ENCODE results near the gene TINCR. TPM values are rescaled to one million over a fixed set of nuclear protein-coding genes. Genes with fewer than 3 reads are reported as not detected.

Gene TINCR
- total and polyA plus RNA-seq, 2 donors (not counting 1 experiment from before 2014, with no cell fraction given): 0.42 to 0.54 TPM

DNA sequence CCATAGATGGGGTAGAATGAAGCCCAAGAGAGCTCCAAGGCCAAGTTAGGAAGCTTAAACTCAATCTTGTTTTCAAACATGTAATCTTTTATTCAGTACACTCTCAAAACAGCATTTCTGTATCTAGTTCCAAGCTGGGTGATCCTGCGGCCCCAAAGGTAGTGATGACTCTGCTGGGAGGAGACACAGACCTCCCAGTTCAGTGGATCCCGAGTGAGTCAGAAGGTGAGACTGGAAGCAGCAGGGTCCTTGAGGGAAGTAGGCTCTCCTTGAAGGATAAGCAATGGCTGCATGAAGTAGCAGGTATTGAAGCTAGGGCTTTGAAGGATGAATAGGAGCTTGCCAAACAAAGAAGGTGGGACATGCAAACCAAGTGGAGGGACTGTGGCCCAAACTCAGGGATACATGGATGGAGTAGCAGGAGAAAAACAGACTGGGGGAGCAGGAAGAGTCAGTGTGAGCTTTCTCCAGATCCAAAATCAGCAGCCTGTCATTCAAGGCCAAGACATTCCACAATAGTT, 9.6 kb downstream of the TINCR start:
- peaks cover 0 to 22% (median 0%) of the 10 kb centered on the region in 4 experiments for H3K27me3 ChIP-seq (replicated peaks in 1 of 4; ENCODE audit: control extremely low read depth in 1 of 4, control insufficient read depth in 3 of 4, insufficient read depth in 4 of 4, low read length in 3 of 4)
- no peak overlapping the region for H3K4me2 ChIP-seq (replicated peaks; ENCODE audit: low read depth, low read length, poor library complexity, severe bottlenecking)
- no peak for ATAC-seq (ENCODE audit: low read depth)
- H3K27ac ChIP-seq (ENCODE audit: low read length in 2 of 2): no peak overlapping the region
- peaks cover 0 to 31% (median 11%) of the 10 kb centered on the region in 3 donors for H3K9me3 ChIP-seq (ENCODE audit: control extremely low read depth in 1 of 3, control insufficient read depth in 2 of 3, insufficient read depth in 1 of 3, low read length in 2 of 3)
- H3K4me3 ChIP-seq (ENCODE audit: control extremely low read depth in 1 of 5, extremely low read depth in 1 of 5, insufficient read depth in 1 of 5, low read depth in 2 of 5, low read length in 4 of 5): no peak overlapping the region
- POLR2A ChIA-PET: no interaction called here
- TF ChIP-seq, protein P1, sequence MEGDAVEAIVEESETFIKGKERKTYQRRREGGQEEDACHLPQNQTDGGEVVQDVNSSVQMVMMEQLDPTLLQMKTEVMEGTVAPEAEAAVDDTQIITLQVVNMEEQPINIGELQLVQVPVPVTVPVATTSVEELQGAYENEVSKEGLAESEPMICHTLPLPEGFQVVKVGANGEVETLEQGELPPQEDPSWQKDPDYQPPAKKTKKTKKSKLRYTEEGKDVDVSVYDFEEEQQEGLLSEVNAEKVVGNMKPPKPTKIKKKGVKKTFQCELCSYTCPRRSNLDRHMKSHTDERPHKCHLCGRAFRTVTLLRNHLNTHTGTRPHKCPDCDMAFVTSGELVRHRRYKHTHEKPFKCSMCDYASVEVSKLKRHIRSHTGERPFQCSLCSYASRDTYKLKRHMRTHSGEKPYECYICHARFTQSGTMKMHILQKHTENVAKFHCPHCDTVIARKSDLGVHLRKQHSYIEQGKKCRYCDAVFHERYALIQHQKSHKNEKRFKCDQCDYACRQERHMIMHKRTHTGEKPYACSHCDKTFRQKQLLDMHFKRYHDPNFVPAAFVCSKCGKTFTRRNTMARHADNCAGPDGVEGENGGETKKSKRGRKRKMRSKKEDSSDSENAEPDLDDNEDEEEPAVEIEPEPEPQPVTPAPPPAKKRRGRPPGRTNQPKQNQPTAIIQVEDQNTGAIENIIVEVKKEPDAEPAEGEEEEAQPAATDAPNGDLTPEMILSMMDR (IDR thresholded peaks at IDR 0.05): no peak
- no peak for TF ChIP-seq EZH2 (IDR thresholded peaks at IDR 0.05; ENCODE audit: borderline replicate concordance, insufficient read depth, low read depth, low read length, poor library complexity, severe bottlenecking)
- no peak overlapping the region for H3K4me3 Mint-ChIP-seq
- intact Hi-C loops (cut with micrococcal nuclease): no loop called here
- H3K27ac Mint-ChIP-seq: no peak overlapping the region
- H3K79me2 ChIP-seq (ENCODE audit: control insufficient read depth, insufficient read depth, low read length): no peaks in the 10 kb centered on the region
- no peaks in the 10 kb centered on the region for H3K4me1 ChIP-seq (ENCODE audit: control insufficient read depth in 2 of 2, insufficient read depth in 2 of 2, low read length in 2 of 2)
- H3K4me1 Mint-ChIP-seq: no peaks in the 10 kb centered on the region
- WGBS (ENCODE audit: insufficient coverage): 83% methylated on average over 2 of the region's 2 CpGs
- H3K9me3 Mint-ChIP-seq (ENCODE audit: insufficient read depth): peaks cover 7% of the 10 kb centered on the region
- H3K36me3 ChIP-seq (replicated peaks in 1 of 2; ENCODE audit: control extremely low read depth in 1 of 2, control insufficient read depth in 1 of 2, extremely low read depth in 1 of 2, insufficient read depth in 2 of 2, low read length in 1 of 2): no peaks in the 10 kb centered on the region
- CTCF ChIA-PET: no interaction called here
- peaks cover 32% of the 10 kb centered on the region for H3K27me3 Mint-ChIP-seq
- DNase-seq: no peak
- H2AFZ ChIP-seq (ENCODE audit: insufficient read depth, low read depth, low read length, poor library complexity, severe bottlenecking): no peak overlapping the region
- H4K20me1 ChIP-seq (ENCODE audit: control insufficient read depth, insufficient read depth, low read length, poor library complexity, severe bottlenecking): no peaks in the 10 kb centered on the region
- no peak overlapping the region for H3K9ac ChIP-seq (ENCODE audit: low read length)

DNA sequence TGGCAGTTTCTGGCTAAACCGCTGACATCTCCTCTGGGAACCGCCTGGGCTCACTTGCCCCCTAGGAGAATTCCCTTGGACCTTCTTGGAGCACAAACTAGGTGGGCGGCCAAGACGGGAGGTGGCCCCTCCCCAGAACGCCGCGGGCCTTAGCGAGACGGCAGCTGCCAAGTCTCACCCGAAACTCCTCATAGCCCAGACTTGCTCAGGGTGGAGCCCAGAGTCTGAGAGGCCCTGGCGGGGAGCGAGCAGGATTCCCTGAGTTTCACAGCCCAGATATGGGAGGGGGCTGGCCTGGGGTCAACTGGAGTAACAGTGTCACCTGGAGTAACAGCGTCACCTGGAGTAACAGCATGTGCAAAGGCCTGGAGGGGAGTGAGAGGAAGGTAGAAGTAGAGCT, 10.1 kb downstream of the TINCR start:
- Histone ChIP-seq H3K4me1 (ENCODE audit: control insufficient read depth in 2 of 2, insufficient read depth in 2 of 2, low read length in 2 of 2) (no peaks in the 10 kb centered on the region), H3K9ac (ENCODE audit: low read length) (no peak overlapping the region), H3K27me3 (replicated peaks in 1 of 4; ENCODE audit: control extremely low read depth in 1 of 4, control insufficient read depth in 3 of 4, insufficient read depth in 4 of 4, low read length in 3 of 4) (peaks cover 0 to 18% (median 0%) of the 10 kb centered on the region in 4 experiments), H2AFZ (ENCODE audit: insufficient read depth, low read depth, low read length, poor library complexity, severe bottlenecking) (no peak overlapping the region), H3K36me3 (replicated peaks in 1 of 2; ENCODE audit: control extremely low read depth in 1 of 2, control insufficient read depth in 1 of 2, extremely low read depth in 1 of 2, insufficient read depth in 2 of 2, low read length in 1 of 2) (no peaks in the 10 kb centered on the region), H3K4me3 (ENCODE audit: control extremely low read depth in 1 of 5, extremely low read depth in 1 of 5, insufficient read depth in 1 of 5, low read depth in 2 of 5, low read length in 4 of 5) (no peak overlapping the region), H3K9me3 (ENCODE audit: control extremely low read depth in 1 of 3, control insufficient read depth in 2 of 3, insufficient read depth in 1 of 3, low read length in 2 of 3) (peaks cover 0 to 31% (median 11%) of the 10 kb centered on the region in 3 donors), H4K20me1 (ENCODE audit: control insufficient read depth, insufficient read depth, low read length, poor library complexity, severe bottlenecking) (no peaks in the 10 kb centered on the region), H3K27ac (ENCODE audit: low read length in 2 of 2) (no peak overlapping the region), H3K79me2 (ENCODE audit: control insufficient read depth, insufficient read depth, low read length) (no peaks in the 10 kb centered on the region), H3K4me2 (replicated peaks; ENCODE audit: low read depth, low read length, poor library complexity, severe bottlenecking) (no peak overlapping the region)
- DNase-seq: no peak
- H3K4me1 Mint-ChIP-seq: no peaks in the 10 kb centered on the region
- 81% methylated on average over 12 of the region's 13 CpGs for WGBS (ENCODE audit: insufficient coverage)
- ATAC-seq (ENCODE audit: low read depth): no peak
- H3K27ac Mint-ChIP-seq: no peak overlapping the region
- no peak overlapping the region for H3K4me3 Mint-ChIP-seq
- intact Hi-C loops (cut with micrococcal nuclease): no loop called here
- ChIA-PET POLR2A (no interaction called here), CTCF (no interaction called here)
- peaks cover 7% of the 10 kb centered on the region for H3K9me3 Mint-ChIP-seq (ENCODE audit: insufficient read depth)
- H3K27me3 Mint-ChIP-seq: peaks cover 27% of the 10 kb centered on the region
- TF ChIP-seq EZH2 (IDR thresholded peaks at IDR 0.05; ENCODE audit: borderline replicate concordance, insufficient read depth, low read depth, low read length, poor library complexity, severe bottlenecking): no peak
- TF ChIP-seq, protein P1 (IDR thresholded peaks at IDR 0.05): no peak
